ENCODE data around the gene BRIP1. TPM values are rescaled to one million over a fixed set of nuclear protein-coding genes. Genes with fewer than 3 reads are reported as not detected.

BRIP1 gene
- total RNA-seq, 1 donor, result 20.9 TPM

- DNase-seq (ENCODE audit: low read depth), result no peak
- no peak overlapping the region for H3K4me3 ChIP-seq (ENCODE audit: low read depth, low read length)
- no peak for TF ChIP-seq CTCF (IDR thresholded peaks at IDR 0.05; ENCODE audit: insufficient read depth, low read length)
Measured at GRCh38 chr17:61738249-61738648, 125.1 kb downstream of the BRIP1 start.

- TF ChIP-seq CTCF (IDR thresholded peaks at IDR 0.05; ENCODE audit: insufficient read depth, low read length), result no peak
- no peak for DNase-seq (ENCODE audit: low read depth)
- no peak overlapping the region for H3K4me3 ChIP-seq (ENCODE audit: low read depth, low read length)
Measured at GRCh38 chr17:61737820-61738219, 125.5 kb downstream of the BRIP1 start.

- H3K4me3 ChIP-seq (ENCODE audit: low read depth, low read length), result no peak overlapping the region
- no peak for TF ChIP-seq CTCF (IDR thresholded peaks at IDR 0.05; ENCODE audit: insufficient read depth, low read length)
- DNase-seq (ENCODE audit: low read depth), result no peak
Measured at GRCh38 chr17:61736438-61736837, 126.9 kb downstream of the BRIP1 start.

- DNase-seq (ENCODE audit: low read depth), result no peak
- no peak overlapping the region for H3K4me3 ChIP-seq (ENCODE audit: low read depth, low read length)
- no peak for TF ChIP-seq CTCF (IDR thresholded peaks at IDR 0.05; ENCODE audit: insufficient read depth, low read length)
Measured at GRCh38 chr17:61735807-61736206, 127.5 kb downstream of the BRIP1 start.

- TF ChIP-seq CTCF (IDR thresholded peaks at IDR 0.05; ENCODE audit: insufficient read depth, low read length), result no peak
- H3K4me3 ChIP-seq (ENCODE audit: low read depth, low read length), result no peak overlapping the region
- DNase-seq (ENCODE audit: low read depth), result no peak
Measured at GRCh38 chr17:61734466-61734865, 128.9 kb downstream of the BRIP1 start.

- no peak overlapping the region for H3K4me3 ChIP-seq (ENCODE audit: low read depth, low read length)
- no peak for TF ChIP-seq CTCF (IDR thresholded peaks at IDR 0.05; ENCODE audit: insufficient read depth, low read length)
- no peak for DNase-seq (ENCODE audit: low read depth)
Measured at GRCh38 chr17:61734012-61734411, 129.3 kb downstream of the BRIP1 start.

- DNase-seq (ENCODE audit: low read depth), result no peak
- no peak for TF ChIP-seq CTCF (IDR thresholded peaks at IDR 0.05; ENCODE audit: insufficient read depth, low read length)
- H3K4me3 ChIP-seq (ENCODE audit: low read depth, low read length), result no peak overlapping the region
Measured at GRCh38 chr17:61733021-61733420, 130.3 kb downstream of the BRIP1 start.
